Neural progenitor cell (in vitro differentiated cells): Measurements from ENCODE around the gene MTCL3.
A peak's percentile ranks its signal among the peaks of the same experiment; 100 is the strongest.

ENCODE experiments used
- DNase-seq: peaks from one replicate; pipeline ENCODE4 v3.0.0-alpha.2; 2016; ENCODE audit warnings: low spot score
- H2AFZ ChIP-seq: fragments of 200-600 bp; sonication (generic); replicated peaks from 2 replicates; pipeline ENCODE4 v1.6.1; 2016; ENCODE audit warnings: antibody characterized with exemption
- H3F3A ChIP-seq: fragments of 200-600 bp; sonication (generic); 2 replicates; pipeline ENCODE4 v1.6.1; 2016; ENCODE audit warnings: antibody characterized with exemption, low read depth
- H3K27ac ChIP-seq: fragments of 200-600 bp; sonication (generic); 2 replicates; pipeline ENCODE4 v1.5.1; 2016; ENCODE audit warnings: mild to moderate bottlenecking
- H3K27me3 ChIP-seq: fragments of 200-600 bp; sonication (generic); 2 replicates; pipeline ENCODE4 v1.6.1; 2016; ENCODE audit warnings: mild to moderate bottlenecking, moderate library complexity
- H3K36me3 ChIP-seq: fragments of 200-600 bp; sonication (generic); 2 replicates; pipeline ENCODE4 v1.5.1; 2016
- H3K4me1 ChIP-seq: fragments of 200-600 bp; sonication (generic); 2 replicates; pipeline ENCODE4 v1.6.1; 2016; ENCODE audit warnings: mixed run types
- H3K4me2 ChIP-seq: fragments of 200-600 bp; sonication (generic); 2 replicates; pipeline ENCODE4 v1.6.1; 2016
- H3K4me3 ChIP-seq: fragments of 200-600 bp; sonication (generic); 2 replicates; pipeline ENCODE4 v1.5.1; 2016
- H3K79me2 ChIP-seq: fragments of 200-600 bp; sonication (generic); 2 replicates; pipeline ENCODE4 v1.6.1; 2016; ENCODE audit warnings: low read depth
- H3K9ac ChIP-seq: fragments of 200-600 bp; sonication (generic); 2 replicates; pipeline ENCODE4 v1.6.1; 2016
- H3K9me3 ChIP-seq: fragments of 200-600 bp; sonication (generic); 2 replicates; pipeline ENCODE4 v1.5.1; 2016; ENCODE audit warnings: low read depth
- H4K20me1 ChIP-seq: fragments of 200-600 bp; sonication (generic); 2 replicates; pipeline ENCODE4 v1.6.1; 2016; ENCODE audit warnings: low read depth
- H3K27ac Mint-ChIP-seq: 3 replicates; pipeline ENCODE4 v1.8.0; 2021; ENCODE audit warnings: mixed read lengths
- H3K27me3 Mint-ChIP-seq: 2 replicates; pipeline ENCODE4 v1.8.0; 2022; ENCODE audit warnings: low read depth, mild to moderate bottlenecking, inconsistent platforms, moderate library complexity, mixed read lengths; ENCODE audit not compliant: insufficient read depth
- H3K36me3 Mint-ChIP-seq: 3 replicates; pipeline ENCODE4 v1.8.0; 2021; ENCODE audit warnings: mixed read lengths
- H3K4me1 Mint-ChIP-seq: 3 replicates; pipeline ENCODE4 v1.8.0; 2021; ENCODE audit warnings: mixed read lengths
- H3K4me3 Mint-ChIP-seq: 3 replicates; pipeline ENCODE4 v1.8.0; 2021; ENCODE audit warnings: mild to moderate bottlenecking, moderate library complexity, mixed read lengths
- H3K9me3 Mint-ChIP-seq: 3 replicates; pipeline ENCODE4 v1.8.0; 2020; ENCODE audit warnings: mixed read lengths
- EZH2 ChIP-seq: fragments of 200-600 bp; sonication (generic); IDR thresholded peaks from 2 replicates; pipeline ENCODE4 v1.6.1; 2017; ENCODE audit warnings: antibody characterized with exemption, mild to moderate bottlenecking, moderate library complexity
- EZH2phosphoT487 ChIP-seq: fragments of 200-600 bp; sonication (generic); IDR thresholded peaks from 2 replicates; pipeline ENCODE4 v1.6.1; 2017; ENCODE audit warnings: antibody characterized with exemption
- TF ChIP-seq, protein P1 (sequence below): fragments of 200-600 bp; sonication (generic); IDR thresholded peaks from 2 replicates; pipeline ENCODE4 v1.5.1; 2017; ENCODE audit warnings: antibody characterized with exemption, mild to moderate bottlenecking

The MTCL3 gene

DNA sequence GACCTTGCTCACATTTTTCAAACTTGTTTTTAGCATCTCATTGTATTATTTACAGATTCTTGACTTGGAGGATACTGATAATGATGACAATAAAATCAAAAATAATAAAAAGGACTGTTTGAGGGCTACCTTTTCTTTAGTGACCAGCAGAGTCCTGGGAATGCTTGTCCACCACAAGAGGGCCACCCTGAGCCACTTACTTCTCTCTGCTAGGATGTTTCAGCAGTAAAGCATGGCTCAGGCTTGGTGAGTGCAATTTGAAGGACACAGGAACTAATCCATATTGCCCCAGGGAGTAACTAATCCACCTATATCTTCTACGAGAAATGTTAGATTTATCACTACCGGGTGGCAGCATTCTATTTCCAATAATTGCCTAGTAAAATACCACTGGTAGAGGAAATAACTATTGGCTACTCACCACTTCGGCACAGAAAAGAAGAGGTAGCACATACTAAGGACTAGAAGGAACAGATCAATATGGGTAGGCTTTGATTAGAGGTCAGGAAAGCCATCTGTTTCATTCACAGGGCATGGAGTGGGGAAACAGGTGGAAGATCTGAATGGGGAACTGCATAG is 54.2 kb downstream of the MTCL3 start:
- Histone ChIP-seq H3K27me3 (no peaks in the 10 kb centered on the region), H3K27ac (no peak overlapping the region), H3F3A (no peaks in the 10 kb centered on the region), H3K9me3 (no peaks in the 10 kb centered on the region), H4K20me1 (peaks cover 3% of the 10 kb centered on the region), H3K9ac (no peak overlapping the region), H3K4me1 (no peaks in the 10 kb centered on the region), H3K4me3 (no peak overlapping the region), H3K4me2 (no peak overlapping the region), H3K36me3 (no peaks in the 10 kb centered on the region), H3K79me2 (no peaks in the 10 kb centered on the region), H2AFZ (no peak overlapping the region)
- DNase-seq, result peak; percentile 75
- no peak for TF ChIP-seq EZH2phosphoT487
- TF ChIP-seq, protein P1, sequence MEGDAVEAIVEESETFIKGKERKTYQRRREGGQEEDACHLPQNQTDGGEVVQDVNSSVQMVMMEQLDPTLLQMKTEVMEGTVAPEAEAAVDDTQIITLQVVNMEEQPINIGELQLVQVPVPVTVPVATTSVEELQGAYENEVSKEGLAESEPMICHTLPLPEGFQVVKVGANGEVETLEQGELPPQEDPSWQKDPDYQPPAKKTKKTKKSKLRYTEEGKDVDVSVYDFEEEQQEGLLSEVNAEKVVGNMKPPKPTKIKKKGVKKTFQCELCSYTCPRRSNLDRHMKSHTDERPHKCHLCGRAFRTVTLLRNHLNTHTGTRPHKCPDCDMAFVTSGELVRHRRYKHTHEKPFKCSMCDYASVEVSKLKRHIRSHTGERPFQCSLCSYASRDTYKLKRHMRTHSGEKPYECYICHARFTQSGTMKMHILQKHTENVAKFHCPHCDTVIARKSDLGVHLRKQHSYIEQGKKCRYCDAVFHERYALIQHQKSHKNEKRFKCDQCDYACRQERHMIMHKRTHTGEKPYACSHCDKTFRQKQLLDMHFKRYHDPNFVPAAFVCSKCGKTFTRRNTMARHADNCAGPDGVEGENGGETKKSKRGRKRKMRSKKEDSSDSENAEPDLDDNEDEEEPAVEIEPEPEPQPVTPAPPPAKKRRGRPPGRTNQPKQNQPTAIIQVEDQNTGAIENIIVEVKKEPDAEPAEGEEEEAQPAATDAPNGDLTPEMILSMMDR, result peak; percentile 88
- peaks cover 8% of the 10 kb centered on the region for H3K36me3 Mint-ChIP-seq
- no peak overlapping the region for H3K27ac Mint-ChIP-seq
- no peaks in the 10 kb centered on the region for H3K27me3 Mint-ChIP-seq
- no peaks in the 10 kb centered on the region for H3K4me1 Mint-ChIP-seq
- H3K9me3 Mint-ChIP-seq, result no peaks in the 10 kb centered on the region
- no peak overlapping the region for H3K4me3 Mint-ChIP-seq

GRCh38 chr6:127464161-127464880 is 54.8 kb downstream of the MTCL3 start:
- Histone ChIP-seq H3K4me2 (no peak overlapping the region), H3K9me3 (no peaks in the 10 kb centered on the region), H3F3A (peaks cover 6% of the 10 kb centered on the region), H3K4me1 (peaks cover 4% of the 10 kb centered on the region), H3K79me2 (no peaks in the 10 kb centered on the region), H3K36me3 (no peaks in the 10 kb centered on the region), H3K27ac (no peak overlapping the region), H3K9ac (no peak overlapping the region), H3K4me3 (no peak overlapping the region), H3K27me3 (no peaks in the 10 kb centered on the region), H4K20me1 (peaks cover 3% of the 10 kb centered on the region), H2AFZ (no peak overlapping the region)
- TF ChIP-seq EZH2phosphoT487 (no peak), EZH2 (no peak)
- TF ChIP-seq, protein P1, result no peak
- no peaks in the 10 kb centered on the region for H3K27me3 Mint-ChIP-seq
- DNase-seq, result no peak
- no peak overlapping the region for H3K27ac Mint-ChIP-seq
- peaks cover 4% of the 10 kb centered on the region for H3K4me1 Mint-ChIP-seq
- H3K4me3 Mint-ChIP-seq, result no peak overlapping the region
- H3K36me3 Mint-ChIP-seq, result peaks cover 5% of the 10 kb centered on the region
- no peaks in the 10 kb centered on the region for H3K9me3 Mint-ChIP-seq

- no peak overlapping the region for H3K4me3 ChIP-seq
- peaks cover 3% of the 10 kb centered on the region for H4K20me1 ChIP-seq
- H2AFZ ChIP-seq, result no peak overlapping the region
- H3K36me3 ChIP-seq, result no peaks in the 10 kb centered on the region
- H3K4me1 Mint-ChIP-seq, result peaks cover 11% of the 10 kb centered on the region
- no peaks in the 10 kb centered on the region for H3K27me3 ChIP-seq
- H3K36me3 Mint-ChIP-seq, result peaks cover under 1% of the 10 kb centered on the region
- TF ChIP-seq EZH2 (no peak), EZH2phosphoT487 (no peak)
- TF ChIP-seq, protein P1, result no peak
- no peaks in the 10 kb centered on the region for H3K9me3 ChIP-seq
- H3K27ac Mint-ChIP-seq, result no peak overlapping the region
- H3K4me3 Mint-ChIP-seq, result no peak overlapping the region
- no peaks in the 10 kb centered on the region for H3K79me2 ChIP-seq
- no peak overlapping the region for H3K9ac ChIP-seq
- peaks cover 11% of the 10 kb centered on the region for H3F3A ChIP-seq
- no peak for DNase-seq
- H3K4me2 ChIP-seq, result no peak overlapping the region
- H3K9me3 Mint-ChIP-seq, result no peaks in the 10 kb centered on the region
- H3K27ac ChIP-seq, result no peak overlapping the region
- H3K4me1 ChIP-seq, result peaks cover 4% of the 10 kb centered on the region
- no peaks in the 10 kb centered on the region for H3K27me3 Mint-ChIP-seq
These were observed 56.1 kb downstream of the MTCL3 start for GRCh38 chr6:127463056-127463455.
